Activated T-helper 1 cell treated with anti-CD3 and anti-CD28 coated beads, Interleukin-12 subunit alpha, Interleukin-12 subunit beta, Interleukin-2, Interleukin-4 antibody, amounts not matched to agents 30 ng/mL and 10 ng/mL and 1 ng/mL, durations not matched to agents 14 hours and 24 hours and 36 hours (primary cell): ENCODE data around the gene NXNL2. TPM values are rescaled to one million over a fixed set of nuclear protein-coding genes. Genes with fewer than 3 reads are reported as not detected.

ENCODE experiments used
- DNase-seq: peaks from one replicate; pipeline ENCODE4 v3.0.0; 2021; ENCODE audit warnings: low spot score
- H3K27ac Mint-ChIP-seq: one replicate; pipeline ENCODE4 v1.8.0; 2021; ENCODE audit warnings: mild to moderate bottlenecking, mixed read lengths
- H3K27me3 Mint-ChIP-seq: one replicate; pipeline ENCODE4 v1.8.0; 2022; ENCODE audit warnings: mild to moderate bottlenecking, moderate library complexity, mixed read lengths; ENCODE audit not compliant: insufficient read depth
- H3K36me3 Mint-ChIP-seq: one replicate; pipeline ENCODE4 v1.8.0; 2021; ENCODE audit warnings: low read depth, mixed read lengths
- H3K4me1 Mint-ChIP-seq: one replicate; pipeline ENCODE4 v1.8.0; 2021; ENCODE audit warnings: low read depth, mixed read lengths
- H3K4me3 Mint-ChIP-seq: one replicate; pipeline ENCODE4 v1.8.0; 2021; ENCODE audit warnings: mild to moderate bottlenecking, moderate library complexity, mixed read lengths
- H3K9me3 Mint-ChIP-seq: one replicate; pipeline ENCODE4 v1.8.0; 2021; ENCODE audit warnings: mixed read lengths
- intact Hi-C: fragments of 100-400 bp; cut with micrococcal nuclease; formaldehyde crosslinking; loops from one replicate; pipeline ENCODE4 v1.15.1; 2024
- total RNA-seq: library from RNA; stranded (reverse); gene quantifications from 2 replicates; pipeline ENCODE4 v1.2.3, GENCODE V29; 2022

The NXNL2 gene
- total RNA-seq, 1 donor from 2014 or later, result not detected

DNA sequence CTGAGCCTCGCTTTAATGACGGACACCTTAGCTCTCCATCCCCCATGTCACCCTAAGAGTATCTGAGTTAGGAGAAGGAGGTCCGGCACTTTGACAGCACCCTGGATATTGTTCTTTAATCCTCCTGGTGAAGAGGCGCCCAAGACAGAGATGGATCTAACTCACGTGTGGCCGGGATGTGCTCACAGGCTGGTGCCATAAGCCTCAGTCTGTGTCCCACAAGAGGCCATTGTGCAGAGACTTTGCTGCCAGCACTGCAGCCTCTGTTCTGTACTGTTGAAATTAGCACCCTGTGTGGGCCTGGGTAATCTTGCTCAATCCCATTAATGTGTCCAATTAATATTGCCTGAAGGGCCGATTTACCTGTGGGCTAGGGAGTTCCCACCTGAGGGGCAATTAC is 37.7 kb downstream of the NXNL2 start:
- Mint-ChIP-seq H3K27me3 (peaks cover 13% of the 10 kb centered on the region), H3K4me3 (no peak overlapping the region), H3K27ac (no peak overlapping the region), H3K36me3 (no peaks in the 10 kb centered on the region), H3K9me3 (no peaks in the 10 kb centered on the region), H3K4me1 (no peaks in the 10 kb centered on the region)
- DNase-seq, result no peak
- intact Hi-C loops, result no loop called here

DNA sequence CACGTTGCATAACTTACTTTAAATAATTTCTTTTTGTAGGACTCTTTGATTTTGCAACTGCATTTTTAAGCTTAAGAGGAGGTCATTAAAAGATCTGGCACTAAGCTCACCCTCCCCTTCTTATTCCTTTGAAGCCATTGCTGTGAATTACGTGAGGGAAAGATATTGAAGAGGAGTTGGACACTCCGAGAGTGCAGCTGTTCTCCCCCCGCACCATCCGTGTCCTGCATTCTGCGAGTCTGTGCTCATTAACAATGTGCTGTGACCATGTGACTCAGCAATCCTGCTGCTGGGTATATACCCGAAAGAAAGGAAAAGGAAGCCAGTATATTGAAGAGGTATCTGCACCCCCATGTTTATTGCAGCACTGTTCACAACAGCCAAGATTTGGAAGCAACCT is 40.0 kb downstream of the NXNL2 start:
- DNase-seq, result no peak
- Mint-ChIP-seq H3K4me1 (peaks cover 5% of the 10 kb centered on the region), H3K9me3 (no peaks in the 10 kb centered on the region), H3K27ac (no peak overlapping the region), H3K27me3 (peaks cover 14% of the 10 kb centered on the region), H3K36me3 (no peaks in the 10 kb centered on the region), H3K4me3 (no peak overlapping the region)
- intact Hi-C loops, result loop anchor here (5.0 kb wide), 1 partner anchor 568 kb away; no protein-coding TSS in a partner anchor

DNA sequence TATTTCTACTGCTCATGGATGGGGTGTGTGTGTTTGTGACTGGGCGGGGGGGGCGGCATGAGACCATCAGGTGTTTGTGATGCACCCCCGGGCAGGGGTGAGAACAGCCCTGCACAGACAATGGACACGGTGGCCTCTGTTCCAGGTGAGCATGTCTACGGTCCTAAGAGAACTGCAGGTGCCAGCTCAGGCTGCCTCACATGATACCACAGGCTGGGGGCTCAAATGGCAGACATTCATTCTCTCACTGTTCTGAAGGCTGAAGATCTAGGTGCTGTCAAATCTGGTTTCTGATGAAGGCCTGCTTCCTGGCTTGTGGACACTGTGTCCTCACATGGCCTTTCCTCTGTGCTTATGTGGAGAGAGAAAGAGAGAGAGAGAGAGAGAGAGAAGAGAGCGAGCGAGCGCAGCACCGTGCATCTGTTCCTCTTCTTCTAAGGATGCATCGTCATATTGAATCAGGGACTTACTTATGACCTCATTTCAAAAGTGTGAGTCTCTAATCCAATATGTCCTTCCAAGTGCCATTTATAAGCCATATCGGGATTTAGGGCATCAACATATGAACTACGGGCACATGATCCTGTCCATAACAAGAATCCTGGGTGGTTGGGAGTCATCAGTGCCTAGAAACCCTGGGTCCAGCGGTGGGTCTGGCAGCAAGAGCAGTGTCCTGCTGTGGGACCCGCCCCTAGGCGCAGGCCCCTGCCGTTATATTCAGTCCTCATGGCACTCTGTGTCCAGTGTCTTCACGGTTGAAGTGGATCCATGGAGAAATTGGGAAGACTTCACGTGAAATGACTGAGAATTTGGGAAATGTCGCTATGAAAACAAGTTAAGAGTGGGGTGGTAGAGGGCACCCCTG is 42.5 kb downstream of the NXNL2 start:
- Mint-ChIP-seq H3K27me3 (peaks cover 14% of the 10 kb centered on the region), H3K4me3 (no peak overlapping the region), H3K36me3 (no peaks in the 10 kb centered on the region), H3K4me1 (peaks cover 5% of the 10 kb centered on the region), H3K9me3 (no peaks in the 10 kb centered on the region), H3K27ac (no peak overlapping the region)
- intact Hi-C loops, result loop anchor here (1.0 to 5.0 kb wide), 5 partner anchors 189 to 626 kb away; partner anchors contain the start of gene SPIN1
- no peak for DNase-seq

DNA sequence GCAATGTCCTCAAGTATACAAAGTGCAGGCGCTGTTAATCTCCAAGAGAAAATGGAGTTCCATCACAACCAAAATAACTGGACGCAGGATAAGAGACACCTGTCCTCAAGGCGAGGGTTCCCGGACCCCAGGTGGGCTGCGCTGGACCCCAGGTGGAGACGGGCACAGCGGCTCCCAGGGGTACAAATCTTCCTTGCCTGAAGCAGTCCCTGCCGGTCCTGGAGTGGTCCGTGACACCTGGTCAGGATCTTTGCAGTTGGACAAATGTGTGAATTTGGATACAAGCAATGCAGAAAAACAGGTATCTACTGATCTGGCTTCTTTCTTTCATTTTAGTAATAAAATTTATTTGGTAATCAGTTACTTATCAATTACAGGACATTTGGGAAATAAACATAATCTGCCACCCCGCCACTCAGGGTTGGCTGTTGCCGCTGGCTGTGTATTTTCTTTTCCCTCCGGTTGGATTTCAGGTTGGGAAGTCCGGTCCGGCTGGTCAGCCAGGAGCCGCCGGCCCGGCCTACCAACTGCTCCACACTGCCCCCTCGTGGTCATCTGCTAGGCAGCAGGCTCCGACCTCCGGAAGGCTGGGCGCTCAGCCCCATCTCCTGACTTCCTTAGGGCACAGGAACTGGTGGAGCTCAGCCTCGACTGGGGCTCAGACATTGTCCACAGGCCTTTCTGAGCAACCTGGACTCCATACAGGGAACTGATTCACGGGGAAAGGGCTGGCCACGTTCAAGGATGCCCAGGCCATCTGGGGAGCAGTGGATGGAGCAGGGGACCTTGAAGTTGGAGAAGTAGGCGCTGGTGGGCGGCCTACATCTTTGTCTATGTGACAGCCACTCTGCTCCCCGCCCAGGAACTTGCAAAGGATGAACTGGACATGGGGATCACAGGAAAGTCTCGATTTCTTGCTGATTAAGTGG is 43.4 kb downstream of the NXNL2 start:
- H3K27me3 Mint-ChIP-seq, result peaks cover 14% of the 10 kb centered on the region
- no peak overlapping the region for H3K27ac Mint-ChIP-seq
- H3K9me3 Mint-ChIP-seq, result no peaks in the 10 kb centered on the region
- intact Hi-C loops, result loop anchor here (1.0 to 5.0 kb wide), 5 partner anchors 190 to 627 kb away; partner anchors contain the start of gene SPIN1
- H3K4me1 Mint-ChIP-seq, result peaks cover 5% of the 10 kb centered on the region
- DNase-seq, result peak; percentile 46
- no peaks in the 10 kb centered on the region for H3K36me3 Mint-ChIP-seq
- H3K4me3 Mint-ChIP-seq, result no peak overlapping the region

GRCh38 chr9:88579050-88579715 is 44.2 kb downstream of the NXNL2 start:
- H3K27me3 Mint-ChIP-seq, result peaks cover 13% of the 10 kb centered on the region
- intact Hi-C loops, result loop anchor here (2.0 to 5.0 kb wide), 2 partner anchors 190 to 572 kb away; partner anchors contain the start of gene SPIN1
- no peak for DNase-seq
- H3K4me1 Mint-ChIP-seq, result peaks cover 5% of the 10 kb centered on the region
- no peaks in the 10 kb centered on the region for H3K9me3 Mint-ChIP-seq
- no peak overlapping the region for H3K27ac Mint-ChIP-seq
- no peak overlapping the region for H3K4me3 Mint-ChIP-seq
- no peaks in the 10 kb centered on the region for H3K36me3 Mint-ChIP-seq

- intact Hi-C loops, result no loop called here
- Mint-ChIP-seq H3K9me3 (no peaks in the 10 kb centered on the region), H3K4me1 (peaks cover 5% of the 10 kb centered on the region), H3K36me3 (no peaks in the 10 kb centered on the region), H3K27ac (no peak overlapping the region), H3K27me3 (peaks cover 6% of the 10 kb centered on the region), H3K4me3 (no peak overlapping the region)
- no peak for DNase-seq
Observed at GRCh38 chr9:88580961-88581360, 46.0 kb downstream of the NXNL2 start.

DNA sequence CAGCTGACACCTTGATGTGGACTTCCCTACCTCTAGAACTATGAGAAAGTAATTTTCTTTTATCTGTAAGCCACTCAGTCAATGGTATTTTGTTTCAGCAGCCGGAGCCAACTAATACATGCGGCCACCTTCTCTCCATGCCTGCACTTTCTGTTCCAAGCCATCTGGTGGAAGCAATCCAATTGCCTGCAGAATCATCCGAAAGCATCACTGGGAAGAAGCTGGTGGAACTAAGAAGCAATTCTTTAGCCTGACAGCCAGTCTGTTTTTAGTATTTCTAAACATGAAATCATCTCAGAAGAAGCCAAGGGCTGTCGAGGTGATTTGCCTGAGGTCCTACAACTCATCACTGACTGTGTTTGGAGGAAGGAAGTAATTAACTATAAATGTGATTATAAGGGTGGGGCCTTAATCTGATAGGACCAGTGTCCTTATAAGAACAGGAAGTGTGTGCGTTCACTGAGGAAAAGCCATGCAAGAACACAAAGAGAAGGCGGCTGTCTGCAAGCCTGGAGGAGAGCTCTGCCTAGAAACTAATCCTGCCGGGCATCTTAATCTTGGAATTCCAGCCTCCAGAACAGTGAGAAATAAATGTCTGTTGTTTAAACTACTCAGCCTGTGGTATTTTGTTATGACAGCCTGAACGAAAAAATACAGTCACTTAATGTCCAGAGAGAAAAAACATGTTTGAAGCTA is 49.1 kb downstream of the NXNL2 start:
- H3K4me3 Mint-ChIP-seq, result no peak overlapping the region
- H3K4me1 Mint-ChIP-seq, result no peaks in the 10 kb centered on the region
- intact Hi-C loops, result no loop called here
- H3K27me3 Mint-ChIP-seq, result peaks cover 9% of the 10 kb centered on the region
- DNase-seq, result no peak
- no peaks in the 10 kb centered on the region for H3K36me3 Mint-ChIP-seq
- H3K27ac Mint-ChIP-seq, result no peak overlapping the region
- H3K9me3 Mint-ChIP-seq, result no peaks in the 10 kb centered on the region

DNA sequence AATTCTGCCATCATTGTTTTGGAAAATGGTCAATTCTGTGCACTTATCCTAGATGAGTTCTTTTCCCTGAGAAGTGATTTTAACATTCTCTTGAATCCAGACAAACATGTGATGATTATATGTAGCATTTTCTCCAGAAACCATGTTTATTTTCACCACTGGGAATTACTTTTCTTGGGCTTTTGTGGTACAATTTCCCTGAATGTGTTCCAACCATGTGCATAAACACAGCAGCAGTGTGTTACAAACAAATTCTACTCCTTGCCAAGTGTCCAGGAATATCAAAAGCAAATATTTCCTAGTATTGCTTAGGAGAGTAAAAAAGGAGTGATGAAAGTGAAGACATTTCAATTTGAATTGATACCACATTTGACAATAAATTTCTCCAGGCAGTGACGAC is 50.4 kb downstream of the NXNL2 start:
- Mint-ChIP-seq H3K4me3 (no peak overlapping the region), H3K9me3 (no peaks in the 10 kb centered on the region), H3K36me3 (no peaks in the 10 kb centered on the region), H3K27ac (no peak overlapping the region), H3K27me3 (peaks cover 8% of the 10 kb centered on the region), H3K4me1 (no peaks in the 10 kb centered on the region)
- no peak for DNase-seq
- intact Hi-C loops, result no loop called here

GRCh38 chr9:88586452-88586851 is 51.5 kb downstream of the NXNL2 start:
- H3K27me3 Mint-ChIP-seq, result peaks cover 8% of the 10 kb centered on the region
- intact Hi-C loops, result no loop called here
- H3K4me3 Mint-ChIP-seq, result no peak overlapping the region
- no peak for DNase-seq
- no peak overlapping the region for H3K27ac Mint-ChIP-seq
- no peaks in the 10 kb centered on the region for H3K9me3 Mint-ChIP-seq
- H3K4me1 Mint-ChIP-seq, result no peaks in the 10 kb centered on the region
- H3K36me3 Mint-ChIP-seq, result no peaks in the 10 kb centered on the region

DNA sequence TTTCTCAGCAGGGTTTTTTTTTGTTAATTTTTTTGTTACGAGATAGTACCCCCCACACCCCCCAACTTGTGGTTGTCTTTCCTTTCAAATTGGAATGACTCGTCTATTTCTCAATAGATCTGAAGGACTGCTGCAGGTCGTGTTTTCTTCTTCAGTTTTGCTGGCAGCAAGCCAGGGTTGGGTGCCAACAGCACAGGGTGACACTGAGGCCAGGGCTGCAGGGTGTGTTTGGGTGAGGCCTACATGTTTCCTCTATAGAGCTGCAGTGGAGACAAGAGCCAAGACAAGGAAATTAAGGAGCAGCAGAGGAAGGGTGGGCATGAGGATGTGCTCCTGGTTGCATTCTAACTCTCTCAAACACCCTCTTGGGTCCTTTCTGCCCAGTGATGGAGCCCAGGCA is 52.2 kb downstream of the NXNL2 start:
- H3K27ac Mint-ChIP-seq, result peak overlapping the region; percentile 61
- no peaks in the 10 kb centered on the region for H3K36me3 Mint-ChIP-seq
- no peak for DNase-seq
- no peaks in the 10 kb centered on the region for H3K4me1 Mint-ChIP-seq
- peaks cover 8% of the 10 kb centered on the region for H3K27me3 Mint-ChIP-seq
- H3K4me3 Mint-ChIP-seq, result no peak overlapping the region
- intact Hi-C loops, result no loop called here
- H3K9me3 Mint-ChIP-seq, result no peaks in the 10 kb centered on the region

DNA sequence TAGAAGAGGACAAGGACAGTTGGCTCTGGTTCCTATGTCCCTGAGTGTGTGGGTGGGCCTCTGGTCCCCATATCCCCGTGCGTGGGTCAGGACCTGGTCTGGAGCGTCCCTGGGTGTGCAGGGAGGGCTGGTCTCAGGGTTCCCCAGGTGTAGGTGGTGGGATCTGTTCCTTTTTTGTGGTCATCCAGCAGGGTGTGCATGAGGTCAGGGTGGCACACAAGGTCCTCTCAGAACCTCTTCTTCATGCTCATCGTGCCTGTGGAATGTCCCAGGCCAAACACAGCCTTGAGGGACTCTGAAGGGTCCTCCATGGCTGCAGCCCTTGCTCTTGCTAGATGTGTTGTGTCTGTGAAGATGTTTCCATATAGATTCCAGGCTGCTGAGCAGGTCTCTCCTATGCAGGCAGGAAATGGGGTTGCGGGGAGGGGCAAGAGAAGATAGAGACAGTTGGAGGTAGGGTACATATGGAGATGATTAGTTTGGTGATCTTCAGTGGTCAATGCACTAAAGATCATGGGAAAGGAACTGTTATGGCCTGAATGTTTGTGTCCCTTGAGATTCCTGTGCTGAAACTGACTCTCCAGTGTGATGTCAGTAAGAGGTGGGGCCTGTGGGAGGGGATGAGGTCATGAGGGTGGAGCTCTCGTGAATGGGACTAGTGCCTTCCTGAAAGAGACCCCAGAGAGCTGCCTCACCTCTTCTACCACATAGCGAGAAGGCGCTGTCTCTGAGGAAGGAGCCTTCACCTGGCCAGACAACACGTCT is 53.1 kb downstream of the NXNL2 start:
- Mint-ChIP-seq H3K4me1 (no peaks in the 10 kb centered on the region), H3K27me3 (peaks cover 10% of the 10 kb centered on the region), H3K9me3 (no peaks in the 10 kb centered on the region), H3K27ac (no peak overlapping the region), H3K36me3 (no peaks in the 10 kb centered on the region), H3K4me3 (no peak overlapping the region)
- intact Hi-C loops, result no loop called here
- DNase-seq, result no peak
